GM12801 (cell line): ENCODE data around the gene EXOC4.

Experiments used
- TF ChIP-seq, protein P1 (sequence below): IDR thresholded peaks from one replicate; pipeline ENCODE4 v1.5.1; 2011; ENCODE audit warnings: control low read depth; ENCODE audit not compliant: insufficient read length; ENCODE audit errors: extremely low read depth

The EXOC4 gene

DNA sequence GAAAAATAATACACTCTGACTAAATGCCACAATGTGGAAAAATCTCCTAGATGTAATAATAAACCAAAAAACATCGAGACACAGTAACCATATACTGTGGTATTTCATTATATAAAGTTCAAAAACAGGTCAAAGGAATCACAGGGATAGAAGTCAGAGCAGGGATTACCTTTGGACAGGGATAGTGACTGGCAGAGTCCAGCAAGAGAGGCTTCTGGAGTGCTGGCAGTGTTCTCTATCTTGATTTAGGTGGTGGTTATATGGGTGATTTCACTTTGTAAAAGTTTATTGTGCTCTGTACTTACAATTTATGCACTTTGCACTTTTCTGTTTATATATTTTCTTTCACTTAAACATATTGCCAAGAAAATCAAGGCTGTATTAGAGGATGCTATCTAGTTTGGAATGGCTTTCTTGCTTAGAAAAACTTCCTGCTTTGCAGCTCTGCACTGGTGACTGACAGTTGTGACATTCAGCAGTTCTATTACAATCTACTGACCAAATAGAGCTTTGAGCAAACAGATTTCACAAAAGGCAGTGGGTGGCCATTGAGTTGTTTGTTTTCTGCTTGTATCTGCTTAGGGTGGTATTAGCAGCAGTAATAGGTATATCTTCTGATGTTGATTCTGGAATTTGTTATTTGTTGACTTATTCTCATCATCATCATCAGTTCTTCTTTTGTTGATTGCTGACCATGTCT lies 610.6 kb downstream of the EXOC4 start:
- TF ChIP-seq, protein P1, sequence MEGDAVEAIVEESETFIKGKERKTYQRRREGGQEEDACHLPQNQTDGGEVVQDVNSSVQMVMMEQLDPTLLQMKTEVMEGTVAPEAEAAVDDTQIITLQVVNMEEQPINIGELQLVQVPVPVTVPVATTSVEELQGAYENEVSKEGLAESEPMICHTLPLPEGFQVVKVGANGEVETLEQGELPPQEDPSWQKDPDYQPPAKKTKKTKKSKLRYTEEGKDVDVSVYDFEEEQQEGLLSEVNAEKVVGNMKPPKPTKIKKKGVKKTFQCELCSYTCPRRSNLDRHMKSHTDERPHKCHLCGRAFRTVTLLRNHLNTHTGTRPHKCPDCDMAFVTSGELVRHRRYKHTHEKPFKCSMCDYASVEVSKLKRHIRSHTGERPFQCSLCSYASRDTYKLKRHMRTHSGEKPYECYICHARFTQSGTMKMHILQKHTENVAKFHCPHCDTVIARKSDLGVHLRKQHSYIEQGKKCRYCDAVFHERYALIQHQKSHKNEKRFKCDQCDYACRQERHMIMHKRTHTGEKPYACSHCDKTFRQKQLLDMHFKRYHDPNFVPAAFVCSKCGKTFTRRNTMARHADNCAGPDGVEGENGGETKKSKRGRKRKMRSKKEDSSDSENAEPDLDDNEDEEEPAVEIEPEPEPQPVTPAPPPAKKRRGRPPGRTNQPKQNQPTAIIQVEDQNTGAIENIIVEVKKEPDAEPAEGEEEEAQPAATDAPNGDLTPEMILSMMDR = no peak

GRCh38 chr7:133869556-133869955 lies 616.7 kb downstream of the EXOC4 start:
- TF ChIP-seq, protein P1 = no peak

- TF ChIP-seq, protein P1 = no peak
Measured at GRCh38 chr7:133871757-133872156, 618.9 kb downstream of the EXOC4 start.

GRCh38 chr7:133873187-133873586 lies 620.3 kb downstream of the EXOC4 start:
- TF ChIP-seq, protein P1 = no peak

GRCh38 chr7:133873631-133874030 lies 620.8 kb downstream of the EXOC4 start:
- TF ChIP-seq, protein P1 = no peak

DNA sequence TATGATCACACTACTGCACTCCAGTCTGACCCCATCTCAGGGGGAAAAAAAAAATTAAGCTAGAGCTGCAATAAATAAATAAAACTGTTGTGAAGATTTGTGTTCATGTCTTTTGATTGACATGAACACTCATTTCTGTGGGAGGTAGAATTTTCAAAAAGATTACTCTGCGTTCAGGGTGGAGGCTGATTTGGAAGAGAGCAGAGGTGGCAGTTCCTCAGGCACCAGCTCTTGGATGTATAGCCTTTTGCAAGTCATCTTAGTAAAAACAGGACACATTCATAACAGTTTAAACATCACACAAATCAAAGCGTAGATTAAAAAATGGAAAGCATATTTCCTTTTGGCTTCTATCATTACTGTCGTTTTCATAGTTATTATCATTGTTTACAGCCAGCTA lies 630.7 kb downstream of the EXOC4 start:
- TF ChIP-seq, protein P1 = no peak

DNA sequence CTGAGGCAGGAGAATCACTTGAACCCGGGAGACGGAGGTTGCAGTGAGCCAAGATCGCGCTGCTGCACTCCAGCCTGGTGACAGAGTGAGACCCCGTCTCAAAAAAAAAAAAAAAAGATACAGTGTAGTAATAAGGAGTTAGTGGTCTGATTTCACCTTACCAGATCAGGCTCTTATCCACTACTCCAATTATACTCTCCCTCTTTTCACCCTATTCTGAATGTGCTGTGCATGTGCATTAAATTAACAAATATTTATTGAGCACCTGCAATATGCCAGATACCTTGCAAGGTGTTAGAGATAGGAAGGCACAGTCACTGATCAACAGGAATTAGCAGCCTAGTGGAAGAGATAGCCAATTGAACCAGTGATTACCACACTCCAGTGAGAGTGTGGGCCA lies 632.3 kb downstream of the EXOC4 start:
- TF ChIP-seq, protein P1 = no peak

DNA sequence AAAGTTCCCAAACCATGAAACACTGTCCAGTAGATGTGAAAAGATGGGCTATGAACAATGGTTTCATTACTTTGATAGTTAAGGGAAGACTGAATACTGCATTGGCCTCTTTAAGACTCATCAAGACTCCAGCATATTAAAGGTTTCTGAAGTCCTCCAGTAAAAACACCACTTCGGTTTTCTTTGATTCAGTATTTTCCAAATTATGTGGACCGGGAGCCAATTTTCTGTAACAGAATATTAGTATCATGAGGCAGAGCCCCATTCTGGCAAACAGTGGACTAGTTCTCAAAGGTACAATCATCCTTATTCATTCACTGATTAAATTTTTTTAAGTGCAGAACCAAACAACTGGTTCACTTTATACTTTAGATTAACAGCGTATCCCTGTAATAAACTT lies 633.2 kb downstream of the EXOC4 start:
- TF ChIP-seq, protein P1 = no peak
